GM19239 (cell line): ENCODE measurements around the gene ABCF1.

ENCODE experiments used
- DNase-seq: peaks from one replicate; pipeline ENCODE4 v3.0.0; 2011; ENCODE audit warnings: low spot score; ENCODE audit not compliant: insufficient read length
- FAIRE-seq: peaks from 2 replicates; lab custom pipeline; 2011; peaks lifted over from hg19 to GRCh38; lab: Jason Lieb, UNC

ABCF1 gene

GRCh38 chr6:30599625-30600324 is 28.5 kb downstream of the ABCF1 start:
- DNase-seq (no peak), FAIRE-seq (no peak)

GRCh38 chr6:30600451-30600961 is 29.3 kb downstream of the ABCF1 start:
- no peak for DNase-seq

GRCh38 chr6:30601436-30601814 is 30.2 kb downstream of the ABCF1 start:
- no peak for FAIRE-seq
- DNase-seq = no peak

More at GRCh38 chr6:30600451-30600961, 29.3 kb downstream of the ABCF1 start:
- FAIRE-seq = no peak

GRCh38 chr6:30601815-30602641 is 30.8 kb downstream of the ABCF1 start:
- DNase-seq (no peak), FAIRE-seq (no peak)

GRCh38 chr6:30603961-30604360 is 32.7 kb downstream of the ABCF1 start:
- DNase-seq (no peak), FAIRE-seq (no peak)

- FAIRE-seq = no peak
Measured at GRCh38 chr6:30610065-30610464, 38.8 kb downstream of the ABCF1 start.

GRCh38 chr6:30611150-30611855 is 40.1 kb downstream of the ABCF1 start:
- FAIRE-seq (no peak), DNase-seq (no peak)

More at GRCh38 chr6:30610065-30610464, 38.8 kb downstream of the ABCF1 start:
- no peak for DNase-seq

- FAIRE-seq = no peak
- DNase-seq = no peak
Measured at GRCh38 chr6:30611856-30612194, 40.6 kb downstream of the ABCF1 start.

GRCh38 chr6:30612213-30612612 is 41.0 kb downstream of the ABCF1 start:
- no peak for DNase-seq
- FAIRE-seq = no peak

GRCh38 chr6:30612687-30613248 is 41.5 kb downstream of the ABCF1 start:
- FAIRE-seq = no peak
- DNase-seq = no peak

- FAIRE-seq = no peak
- DNase-seq = no peak
Measured at GRCh38 chr6:30613251-30614043, 42.2 kb downstream of the ABCF1 start.

GRCh38 chr6:30614044-30614842 is 43.0 kb downstream of the ABCF1 start:
- no peak for DNase-seq
- no peak for FAIRE-seq

GRCh38 chr6:30614843-30615218 is 43.6 kb downstream of the ABCF1 start:
- DNase-seq = peak; percentile 57
- peak; percentile 94 for FAIRE-seq

- no peak for DNase-seq
- peak; percentile 48 for FAIRE-seq
Measured at GRCh38 chr6:30615219-30615957, 44.1 kb downstream of the ABCF1 start.

GRCh38 chr6:30615958-30616810 is 44.9 kb downstream of the ABCF1 start:
- DNase-seq (no peak), FAIRE-seq (peak; percentile 33)

- DNase-seq = peak; percentile 52
- FAIRE-seq = no peak
Measured at GRCh38 chr6:30616811-30617564, 45.7 kb downstream of the ABCF1 start, which contains the start of gene PPP1R10. PPP1R10 (minus strand) TSS chr6:30617243; CDS start chr6:30609944, 7,299 bp downstream.
